ENCODE results near the gene SLC23A1.

The SLC23A1 gene

GRCh38 chr5:139383993-139384590, 995 bp upstream of the SLC23A1 start:
- Histone ChIP-seq H3K4me3 (ENCODE audit: low read length) (no peak overlapping the region), H3K36me3 (ENCODE audit: control insufficient read depth, insufficient read depth, low read length) (no peaks in the 10 kb centered on the region), H3K27me3 (ENCODE audit: control insufficient read depth, insufficient read depth, low read length) (no peaks in the 10 kb centered on the region), H3K4me1 (ENCODE audit: control insufficient read depth, insufficient read depth, low read length) (no peaks in the 10 kb centered on the region), H3K27ac (ENCODE audit: low read depth, low read length) (no peak overlapping the region), H3K9ac (ENCODE audit: low read length) (no peak overlapping the region)

DNA sequence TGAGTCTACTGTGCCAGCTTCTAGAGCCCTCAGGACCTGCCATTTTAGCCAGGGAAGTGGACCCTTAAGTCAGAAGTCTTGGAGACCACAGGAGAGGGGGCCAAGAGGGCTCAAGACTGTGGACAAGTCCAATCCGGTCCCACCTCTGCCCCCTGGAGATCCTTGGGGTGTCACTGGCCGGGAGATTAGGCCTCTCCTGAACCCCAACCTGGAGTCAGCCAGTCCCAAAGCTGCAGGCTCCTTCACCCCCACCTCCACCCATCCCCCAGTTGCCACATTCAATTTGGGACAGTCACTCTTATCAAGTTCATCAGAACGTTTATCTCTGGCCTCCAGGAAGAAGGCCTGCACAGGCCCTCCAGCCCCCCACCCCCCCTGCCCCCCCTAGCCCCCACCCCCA, 290 bp downstream of the SLC23A1 start:
- H3K4me1 ChIP-seq (ENCODE audit: control insufficient read depth, insufficient read depth, low read length) = no peaks in the 10 kb centered on the region
- H3K36me3 ChIP-seq (ENCODE audit: control insufficient read depth, insufficient read depth, low read length) = no peaks in the 10 kb centered on the region
- H3K9ac ChIP-seq (ENCODE audit: low read length) = no peak overlapping the region
- H3K27ac ChIP-seq (ENCODE audit: low read depth, low read length) = no peak overlapping the region
- no peak overlapping the region for H3K4me3 ChIP-seq (ENCODE audit: low read length)
- H3K27me3 ChIP-seq (ENCODE audit: control insufficient read depth, insufficient read depth, low read length) = no peaks in the 10 kb centered on the region

- Histone ChIP-seq H3K4me1 (ENCODE audit: control insufficient read depth, insufficient read depth, low read length) (no peaks in the 10 kb centered on the region), H3K36me3 (ENCODE audit: control insufficient read depth, insufficient read depth, low read length) (no peaks in the 10 kb centered on the region), H3K4me3 (ENCODE audit: low read length) (no peak overlapping the region), H3K9ac (ENCODE audit: low read length) (no peak overlapping the region), H3K27ac (ENCODE audit: low read depth, low read length) (no peak overlapping the region), H3K27me3 (ENCODE audit: control insufficient read depth, insufficient read depth, low read length) (no peaks in the 10 kb centered on the region)
Measured at GRCh38 chr5:139381837-139382761, 998 bp downstream of the SLC23A1 start.

- no peaks in the 10 kb centered on the region for H3K27me3 ChIP-seq (ENCODE audit: control insufficient read depth, insufficient read depth, low read length)
- H3K4me1 ChIP-seq (ENCODE audit: control insufficient read depth, insufficient read depth, low read length) = no peaks in the 10 kb centered on the region
- no peak overlapping the region for H3K4me3 ChIP-seq (ENCODE audit: low read length)
- peaks cover 2% of the 10 kb centered on the region for H3K36me3 ChIP-seq (ENCODE audit: control insufficient read depth, insufficient read depth, low read length)
- no peak overlapping the region for H3K27ac ChIP-seq (ENCODE audit: low read depth, low read length)
- H3K9ac ChIP-seq (ENCODE audit: low read length) = no peak overlapping the region
Measured at GRCh38 chr5:139379626-139380449, 3.3 kb downstream of the SLC23A1 start.

DNA sequence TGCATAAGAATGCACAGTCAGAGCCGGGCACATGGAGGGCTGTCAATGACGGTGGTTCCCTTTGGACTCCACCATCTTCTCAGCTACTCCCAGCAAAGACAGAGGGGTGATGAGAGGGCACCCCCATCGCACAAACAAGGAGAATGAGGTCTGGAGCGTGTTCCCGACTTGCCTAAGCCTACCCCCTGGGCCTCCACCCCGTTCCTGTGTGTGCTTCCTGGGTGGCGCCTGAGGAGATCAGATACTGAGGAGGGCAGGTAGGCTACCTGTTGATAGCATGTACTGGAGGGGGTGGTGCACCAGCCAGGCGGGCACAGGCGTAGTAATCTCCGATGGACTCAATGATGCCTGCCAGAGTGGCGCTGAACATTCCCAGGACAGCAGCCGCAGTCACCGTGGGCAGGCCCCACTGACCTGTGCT, 4.1 kb downstream of the SLC23A1 start:
- Histone ChIP-seq H3K4me3 (ENCODE audit: low read length) (no peak overlapping the region), H3K27ac (ENCODE audit: low read depth, low read length) (no peak overlapping the region), H3K9ac (ENCODE audit: low read length) (no peak overlapping the region), H3K27me3 (ENCODE audit: control insufficient read depth, insufficient read depth, low read length) (no peaks in the 10 kb centered on the region), H3K36me3 (ENCODE audit: control insufficient read depth, insufficient read depth, low read length) (peaks cover 2% of the 10 kb centered on the region), H3K4me1 (ENCODE audit: control insufficient read depth, insufficient read depth, low read length) (no peaks in the 10 kb centered on the region)

DNA sequence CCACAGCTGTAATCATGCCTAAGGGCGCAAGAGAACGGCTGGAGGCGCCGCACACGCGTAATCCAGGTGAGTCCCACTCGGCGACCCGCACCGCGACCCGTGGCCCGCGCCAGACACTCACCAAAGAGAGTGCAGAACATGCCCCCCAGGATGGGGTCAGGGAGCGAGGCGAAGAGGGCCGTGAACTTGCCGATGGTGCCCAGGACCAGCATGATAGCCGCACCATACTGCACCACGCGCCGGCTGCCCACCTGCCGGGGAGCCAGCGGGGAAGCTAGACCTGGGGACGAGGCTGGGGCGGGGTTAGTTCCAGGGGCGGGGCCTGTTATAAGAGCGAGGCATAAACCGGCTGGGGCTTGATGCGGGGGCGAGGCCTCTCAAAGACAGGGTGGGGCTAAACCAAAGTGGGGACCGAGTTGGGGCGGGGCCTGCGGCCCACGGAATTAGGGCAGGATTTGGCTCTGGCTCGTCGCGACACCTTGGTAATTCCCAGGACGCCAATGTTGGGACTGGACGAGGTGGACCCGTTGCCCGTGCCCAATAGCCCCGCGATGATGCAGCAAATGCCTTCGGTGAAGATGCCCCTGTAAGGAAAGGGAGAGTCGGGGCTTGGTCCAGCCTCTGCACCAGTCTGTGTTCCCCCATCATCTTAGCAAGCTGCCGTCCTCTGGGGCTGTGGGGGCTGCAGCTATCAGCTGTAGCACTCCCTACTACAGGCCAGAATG, 4.8 kb downstream of the SLC23A1 start:
- H3K27ac ChIP-seq (ENCODE audit: low read depth, low read length) = no peak overlapping the region
- no peak overlapping the region for H3K4me3 ChIP-seq (ENCODE audit: low read length)
- no peaks in the 10 kb centered on the region for H3K27me3 ChIP-seq (ENCODE audit: control insufficient read depth, insufficient read depth, low read length)
- H3K4me1 ChIP-seq (ENCODE audit: control insufficient read depth, insufficient read depth, low read length) = peaks cover 2% of the 10 kb centered on the region
- no peak overlapping the region for H3K9ac ChIP-seq (ENCODE audit: low read length)
- H3K36me3 ChIP-seq (ENCODE audit: control insufficient read depth, insufficient read depth, low read length) = peaks cover 2% of the 10 kb centered on the region

- H3K4me1 ChIP-seq (ENCODE audit: control insufficient read depth, insufficient read depth, low read length) = peaks cover 2% of the 10 kb centered on the region
- no peak overlapping the region for H3K27ac ChIP-seq (ENCODE audit: low read depth, low read length)
- H3K4me3 ChIP-seq (ENCODE audit: low read length) = no peak overlapping the region
- peaks cover 2% of the 10 kb centered on the region for H3K36me3 ChIP-seq (ENCODE audit: control insufficient read depth, insufficient read depth, low read length)
- H3K9ac ChIP-seq (ENCODE audit: low read length) = no peak overlapping the region
- H3K27me3 ChIP-seq (ENCODE audit: control insufficient read depth, insufficient read depth, low read length) = no peaks in the 10 kb centered on the region
Measured at GRCh38 chr5:139377226-139377625, 5.9 kb downstream of the SLC23A1 start.

- Histone ChIP-seq H3K4me3 (ENCODE audit: low read length) (no peak overlapping the region), H3K27me3 (ENCODE audit: control insufficient read depth, insufficient read depth, low read length) (no peaks in the 10 kb centered on the region), H3K36me3 (ENCODE audit: control insufficient read depth, insufficient read depth, low read length) (peaks cover 2% of the 10 kb centered on the region), H3K9ac (ENCODE audit: low read length) (no peak overlapping the region), H3K27ac (ENCODE audit: low read depth, low read length) (no peak overlapping the region), H3K4me1 (ENCODE audit: control insufficient read depth, insufficient read depth, low read length) (peaks cover 2% of the 10 kb centered on the region)
Measured at GRCh38 chr5:139376364-139376763, 6.7 kb downstream of the SLC23A1 start.

- H3K36me3 ChIP-seq (ENCODE audit: control insufficient read depth, insufficient read depth, low read length) = peaks cover 2% of the 10 kb centered on the region
- H3K27me3 ChIP-seq (ENCODE audit: control insufficient read depth, insufficient read depth, low read length) = no peaks in the 10 kb centered on the region
- no peak overlapping the region for H3K27ac ChIP-seq (ENCODE audit: low read depth, low read length)
- H3K4me3 ChIP-seq (ENCODE audit: low read length) = no peak overlapping the region
- H3K4me1 ChIP-seq (ENCODE audit: control insufficient read depth, insufficient read depth, low read length) = peaks cover 2% of the 10 kb centered on the region
- no peak overlapping the region for H3K9ac ChIP-seq (ENCODE audit: low read length)
Measured at GRCh38 chr5:139374909-139375308, 8.2 kb downstream of the SLC23A1 start.

GRCh38 chr5:139371482-139372435, 11.3 kb downstream of the SLC23A1 start:
- H3K9ac ChIP-seq (ENCODE audit: low read length) = no peak overlapping the region
- no peak overlapping the region for H3K4me3 ChIP-seq (ENCODE audit: low read length)
- no peaks in the 10 kb centered on the region for H3K27me3 ChIP-seq (ENCODE audit: control insufficient read depth, insufficient read depth, low read length)
- peaks cover 5% of the 10 kb centered on the region for H3K36me3 ChIP-seq (ENCODE audit: control insufficient read depth, insufficient read depth, low read length)
- H3K4me1 ChIP-seq (ENCODE audit: control insufficient read depth, insufficient read depth, low read length) = peaks cover 2% of the 10 kb centered on the region
- no peak overlapping the region for H3K27ac ChIP-seq (ENCODE audit: low read depth, low read length)

GRCh38 chr5:139369181-139369580, 13.9 kb downstream of the SLC23A1 start:
- Histone ChIP-seq H3K9ac (ENCODE audit: low read length) (no peak overlapping the region), H3K27me3 (ENCODE audit: control insufficient read depth, insufficient read depth, low read length) (no peaks in the 10 kb centered on the region), H3K4me1 (ENCODE audit: control insufficient read depth, insufficient read depth, low read length) (peaks cover 2% of the 10 kb centered on the region), H3K4me3 (ENCODE audit: low read length) (no peak overlapping the region), H3K27ac (ENCODE audit: low read depth, low read length) (no peak overlapping the region), H3K36me3 (ENCODE audit: control insufficient read depth, insufficient read depth, low read length) (peaks cover 7% of the 10 kb centered on the region)

Data from rectal smooth muscle tissue (tissue), 1 donor.